ENCODE results near the gene PHAF1. TPM values are rescaled to one million over a fixed set of nuclear protein-coding genes. Genes with fewer than 3 reads are reported as not detected.

Gene PHAF1
- 10 to 100 TPM; 13.7 to 20.7 TPM for total RNA-seq
- 10 to 100 TPM; 12.6 to 13.4 TPM for polyA plus RNA-seq
- long read RNA-seq, donor 1, transcript C16orf70-208 (17 exons, 1,353 nt) = major isoform, 5 of 23 reads
- long read RNA-seq, donor 1, partial matches to known transcripts = 6 of 23 reads
- long read RNA-seq, donor 1, other reads (novel, unspliced or antisense) = 8 of 23 reads
- long read RNA-seq, donor 2, partial matches to known transcripts = 1 of 6 reads
- long read RNA-seq, donor 2, other reads (novel, unspliced or antisense) = 3 of 6 reads

- no peaks in the 10 kb centered on the region for H3K4me1 ChIP-seq (ENCODE audit: control insufficient read depth in 1 of 2, insufficient read depth in 2 of 2, low read length in 2 of 2)
- H3K36me3 ChIP-seq (ENCODE audit: control insufficient read depth in 1 of 2, insufficient read depth in 2 of 2, low read length in 1 of 2) = no peaks in the 10 kb centered on the region
- DNase-seq (peak; percentile 95 to 98), ATAC-seq (ENCODE audit: low FRiP score) (peak; percentile 98)
- intact Hi-C loops (cut with DNase I) = loop anchor here in 1 of 2 donors (5.0 kb wide), 1 partner anchor 43 kb away; the partner anchor contains the start of gene B3GNT9
- H3K27me3 ChIP-seq (ENCODE audit: control insufficient read depth in 1 of 2, insufficient read depth in 2 of 2, low read length in 1 of 2) = no peaks in the 10 kb centered on the region
- peak within 1 kb of the TSS; percentile 50 to 71 for H3K4me3 ChIP-seq (ENCODE audit: low read length in 2 of 2)
- no peaks in the 10 kb centered on the region for H3K9me3 ChIP-seq (ENCODE audit: control insufficient read depth, low read length)
- H3K27ac ChIP-seq (ENCODE audit: low read depth in 1 of 2, low read length in 2 of 2) = peak within 1 kb of the TSS in 1 of 2 donors; percentile 48
- 1 to 2% methylated on average over 56 to 63 of the region's 63 CpGs for WGBS, 2 donors
These were observed at the start of gene PHAF1 for GRCh38 chr16:67109407-67110135. PHAF1 (plus strand) TSS chr16:67109941; CDS start chr16:67110176, 235 bp downstream.

- Histone ChIP-seq H3K4me1 (ENCODE audit: control insufficient read depth in 1 of 2, insufficient read depth in 2 of 2, low read length in 2 of 2) (no peaks in the 10 kb centered on the region), H3K36me3 (ENCODE audit: control insufficient read depth in 1 of 2, insufficient read depth in 2 of 2, low read length in 1 of 2) (no peaks in the 10 kb centered on the region), H3K4me3 (ENCODE audit: low read length in 2 of 2) (no peak overlapping the region), H3K27me3 (ENCODE audit: control insufficient read depth in 1 of 2, insufficient read depth in 2 of 2, low read length in 1 of 2) (no peaks in the 10 kb centered on the region), H3K9me3 (ENCODE audit: control insufficient read depth, low read length) (no peaks in the 10 kb centered on the region), H3K27ac (ENCODE audit: low read depth in 1 of 2, low read length in 2 of 2) (no peak overlapping the region)
- DNase-seq (no peak), ATAC-seq (ENCODE audit: low FRiP score) (no peak)
- intact Hi-C loops (cut with DNase I) = no loop called here
- WGBS, 2 donors = 55 to 65% methylated on average over 2 of the region's 2 CpGs
These were observed 46.7 kb upstream of the PHAF1 start for GRCh38 chr16:67063008-67063407.

- 95 to 100% methylated on average over 2 of the region's 2 CpGs for WGBS, 2 donors
- intact Hi-C loops (cut with DNase I) = no loop called here
- Histone ChIP-seq H3K36me3 (ENCODE audit: control insufficient read depth in 1 of 2, insufficient read depth in 2 of 2, low read length in 1 of 2) (peaks cover 0 to 4% of the 10 kb centered on the region in 2 donors), H3K4me3 (ENCODE audit: low read length in 2 of 2) (no peak overlapping the region), H3K27ac (ENCODE audit: low read depth in 1 of 2, low read length in 2 of 2) (no peak overlapping the region), H3K27me3 (ENCODE audit: control insufficient read depth in 1 of 2, insufficient read depth in 2 of 2, low read length in 1 of 2) (no peaks in the 10 kb centered on the region), H3K4me1 (ENCODE audit: control insufficient read depth in 1 of 2, insufficient read depth in 2 of 2, low read length in 2 of 2) (no peaks in the 10 kb centered on the region), H3K9me3 (ENCODE audit: control insufficient read depth, low read length) (no peaks in the 10 kb centered on the region)
- ATAC-seq (ENCODE audit: low FRiP score) = no peak
- no peak for DNase-seq
These were observed 41.5 kb upstream of the PHAF1 start for GRCh38 chr16:67068212-67068753.

DNA sequence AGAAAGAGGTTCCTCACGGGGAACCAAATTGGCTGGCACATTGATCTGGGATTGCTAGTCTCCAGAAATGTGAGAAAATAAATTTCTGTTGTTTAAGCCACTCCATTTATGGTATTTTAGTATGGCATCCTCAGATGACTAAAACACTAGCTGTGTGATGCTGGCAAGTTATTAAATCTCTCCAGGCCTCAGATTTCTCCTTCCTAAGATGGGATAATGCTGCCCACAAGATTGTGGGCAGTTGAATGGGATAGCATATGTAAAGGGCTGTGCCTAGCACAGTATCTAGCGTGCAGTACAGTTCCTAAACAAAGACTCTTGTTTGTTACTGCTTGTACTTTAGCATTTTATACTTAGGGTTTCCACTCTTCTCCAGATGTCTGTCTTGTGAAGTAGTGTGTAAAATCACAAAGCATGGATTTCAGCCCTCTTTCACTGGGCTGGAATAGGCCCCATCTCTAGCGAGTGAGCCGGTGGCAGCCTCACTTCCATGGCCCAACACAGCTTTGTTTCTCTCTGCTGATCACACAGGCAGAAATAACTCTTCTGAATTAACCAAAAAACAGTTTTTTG is 38.2 kb upstream of the PHAF1 start:
- no peak overlapping the region for H3K4me3 ChIP-seq (ENCODE audit: low read length in 2 of 2)
- intact Hi-C loops (cut with DNase I) = no loop called here
- H3K27ac ChIP-seq (ENCODE audit: low read depth in 1 of 2, low read length in 2 of 2) = no peak overlapping the region
- ATAC-seq (ENCODE audit: low FRiP score) (no peak), DNase-seq (no peak)
- 87 to 92% methylated on average over 4 of the region's 4 CpGs for WGBS, 2 donors
- H3K4me1 ChIP-seq (ENCODE audit: control insufficient read depth in 1 of 2, insufficient read depth in 2 of 2, low read length in 2 of 2) = no peaks in the 10 kb centered on the region
- H3K9me3 ChIP-seq (ENCODE audit: control insufficient read depth, low read length) = no peaks in the 10 kb centered on the region
- H3K36me3 ChIP-seq (ENCODE audit: control insufficient read depth in 1 of 2, insufficient read depth in 2 of 2, low read length in 1 of 2) = peaks cover 4% of the 10 kb centered on the region in 2 donors
- no peaks in the 10 kb centered on the region for H3K27me3 ChIP-seq (ENCODE audit: control insufficient read depth in 1 of 2, insufficient read depth in 2 of 2, low read length in 1 of 2)

DNA sequence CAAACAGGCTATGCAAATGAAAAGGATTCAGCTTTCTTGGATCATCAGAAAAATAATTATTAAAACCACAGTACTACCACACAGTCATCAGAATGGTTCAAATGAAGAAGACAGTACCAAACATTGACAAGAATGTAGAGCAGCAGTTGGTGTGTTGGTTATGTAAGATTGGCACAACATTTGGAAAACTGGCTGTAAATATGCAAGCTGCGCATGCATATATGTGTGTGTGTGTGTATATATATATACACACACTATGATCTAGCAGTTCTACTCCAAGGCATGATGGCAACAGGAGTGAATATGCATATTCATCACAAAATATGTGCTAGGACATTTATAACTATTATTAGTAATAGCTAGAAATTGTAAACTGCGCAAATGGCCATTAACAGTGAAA is 34.4 kb upstream of the PHAF1 start:
- DNase-seq (no peak), ATAC-seq (ENCODE audit: low FRiP score) (no peak)
- no peaks in the 10 kb centered on the region for H3K9me3 ChIP-seq (ENCODE audit: control insufficient read depth, low read length)
- no peaks in the 10 kb centered on the region for H3K27me3 ChIP-seq (ENCODE audit: control insufficient read depth in 1 of 2, insufficient read depth in 2 of 2, low read length in 1 of 2)
- peaks cover 1 to 4% of the 10 kb centered on the region in 2 donors for H3K36me3 ChIP-seq (ENCODE audit: control insufficient read depth in 1 of 2, insufficient read depth in 2 of 2, low read length in 1 of 2)
- H3K4me1 ChIP-seq (ENCODE audit: control insufficient read depth in 1 of 2, insufficient read depth in 2 of 2, low read length in 2 of 2) = no peaks in the 10 kb centered on the region
- intact Hi-C loops (cut with DNase I) = no loop called here
- no peak overlapping the region for H3K4me3 ChIP-seq (ENCODE audit: low read length in 2 of 2)
- 99 to 100% methylated on average over 2 of the region's 2 CpGs for WGBS, 2 donors
- no peak overlapping the region for H3K27ac ChIP-seq (ENCODE audit: low read depth in 1 of 2, low read length in 2 of 2)

- Histone ChIP-seq H3K4me1 (ENCODE audit: control insufficient read depth in 1 of 2, insufficient read depth in 2 of 2, low read length in 2 of 2) (no peaks in the 10 kb centered on the region), H3K27me3 (ENCODE audit: control insufficient read depth in 1 of 2, insufficient read depth in 2 of 2, low read length in 1 of 2) (no peaks in the 10 kb centered on the region), H3K4me3 (ENCODE audit: low read length in 2 of 2) (no peak overlapping the region), H3K36me3 (ENCODE audit: control insufficient read depth in 1 of 2, insufficient read depth in 2 of 2, low read length in 1 of 2) (peaks cover 1 to 4% of the 10 kb centered on the region in 2 donors), H3K9me3 (ENCODE audit: control insufficient read depth, low read length) (no peaks in the 10 kb centered on the region), H3K27ac (ENCODE audit: low read depth in 1 of 2, low read length in 2 of 2) (no peak overlapping the region)
- DNase-seq (no peak), ATAC-seq (ENCODE audit: low FRiP score) (no peak)
- intact Hi-C loops (cut with DNase I) = no loop called here
- WGBS, 2 donors = 80 to 88% methylated on average over 4 of the region's 4 CpGs
These were observed 31.9 kb upstream of the PHAF1 start for GRCh38 chr16:67077871-67078270.

DNA sequence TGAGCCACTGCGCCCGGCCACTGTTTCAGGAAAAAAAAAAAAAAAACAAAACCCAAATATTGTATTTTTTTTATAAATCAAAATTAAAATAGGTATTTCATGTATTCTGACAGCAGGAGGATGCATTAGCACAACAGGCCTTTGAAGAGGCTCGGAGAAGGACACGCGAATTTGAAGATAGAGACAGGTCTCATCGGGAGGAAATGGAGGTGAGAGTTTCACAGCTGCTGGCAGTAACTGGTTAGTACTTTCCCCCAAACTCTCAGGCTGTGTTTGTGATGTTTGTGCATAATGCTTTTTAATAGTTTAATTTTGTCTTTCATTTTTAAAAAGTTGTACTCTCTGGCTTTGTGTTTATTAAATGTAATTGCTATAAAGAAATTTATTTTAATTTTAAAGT is 27.6 kb upstream of the PHAF1 start:
- 85 to 90% methylated on average over 6 of the region's 6 CpGs for WGBS, 2 donors
- H3K27me3 ChIP-seq (ENCODE audit: control insufficient read depth in 1 of 2, insufficient read depth in 2 of 2, low read length in 1 of 2) = no peaks in the 10 kb centered on the region
- H3K27ac ChIP-seq (ENCODE audit: low read depth in 1 of 2, low read length in 2 of 2) = no peak overlapping the region
- H3K4me1 ChIP-seq (ENCODE audit: control insufficient read depth in 1 of 2, insufficient read depth in 2 of 2, low read length in 2 of 2) = peaks cover 0 to 3% of the 10 kb centered on the region in 2 donors
- ATAC-seq (ENCODE audit: low FRiP score) (no peak), DNase-seq (no peak)
- H3K9me3 ChIP-seq (ENCODE audit: control insufficient read depth, low read length) = no peaks in the 10 kb centered on the region
- peaks cover 0 to 1% of the 10 kb centered on the region in 2 donors for H3K36me3 ChIP-seq (ENCODE audit: control insufficient read depth in 1 of 2, insufficient read depth in 2 of 2, low read length in 1 of 2)
- intact Hi-C loops (cut with DNase I) = loop anchor here in 1 of 2 donors (10.0 kb wide), 1 partner anchor 47 kb away; no protein-coding TSS in a partner anchor
- H3K4me3 ChIP-seq (ENCODE audit: low read length in 2 of 2) = no peak overlapping the region

DNA sequence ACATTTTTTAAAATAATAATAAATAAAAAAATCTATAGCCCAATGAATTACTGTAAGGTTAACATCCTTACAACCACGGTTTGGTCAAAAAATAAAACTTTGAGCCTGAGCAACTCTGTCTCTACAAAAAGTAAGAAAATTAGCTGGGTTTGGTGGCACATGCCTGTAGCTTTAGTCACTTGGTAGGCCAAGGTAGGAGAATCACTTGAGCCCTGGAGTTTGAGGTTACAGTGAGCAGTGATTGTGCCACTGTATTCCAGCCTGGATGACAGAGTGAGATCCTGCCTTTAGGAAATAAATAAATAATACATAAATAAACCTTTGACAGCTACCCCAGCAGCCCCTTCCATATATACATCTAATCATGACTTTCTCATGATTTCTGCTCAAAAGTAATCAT is 26.9 kb upstream of the PHAF1 start:
- H3K9me3 ChIP-seq (ENCODE audit: control insufficient read depth, low read length) = no peaks in the 10 kb centered on the region
- no peak overlapping the region for H3K4me3 ChIP-seq (ENCODE audit: low read length in 2 of 2)
- no peak for ATAC-seq (ENCODE audit: low FRiP score)
- H3K4me1 ChIP-seq (ENCODE audit: control insufficient read depth in 1 of 2, insufficient read depth in 2 of 2, low read length in 2 of 2) = peaks cover 0 to 3% of the 10 kb centered on the region in 2 donors
- no peak overlapping the region for H3K27ac ChIP-seq (ENCODE audit: low read depth in 1 of 2, low read length in 2 of 2)
- H3K27me3 ChIP-seq (ENCODE audit: control insufficient read depth in 1 of 2, insufficient read depth in 2 of 2, low read length in 1 of 2) = no peaks in the 10 kb centered on the region
- intact Hi-C loops (cut with DNase I) = loop anchor here in 1 of 2 donors (10.0 kb wide), 1 partner anchor 48 kb away; no protein-coding TSS in a partner anchor
- peaks cover 0 to 1% of the 10 kb centered on the region in 2 donors for H3K36me3 ChIP-seq (ENCODE audit: control insufficient read depth in 1 of 2, insufficient read depth in 2 of 2, low read length in 1 of 2)
- 82 to 87% methylated on average over 1 of the region's 1 CpG for WGBS, 2 donors
- no peak for DNase-seq
